Naive thymus-derived CD8-positive, alpha-beta T cell (primary cell): ENCODE results near the gene ICA1. TPM values are rescaled to one million over a fixed set of nuclear protein-coding genes. Genes with fewer than 3 reads are reported as not detected.

Experiments used
- polyA plus RNA-seq, 3 donors: library from polyadenylated mRNA; unstranded; fragments of 300-500 nt; fragmentation: Illumina TruSeq; gene quantifications; one replicate each; pipeline ENCODE4 v1.2.3, GENCODE V29; 2021
- total RNA-seq, 8 experiments: library from RNA in 2 of 8; stranded (reverse) in 2 of 8; gene quantifications; one replicate each; pipeline ENCODE4 v1.2.3 and lab custom pipeline; 2021 to 2026

The ICA1 gene
- total and polyA plus RNA-seq, 5 experiments from 2014 or later, result 0.71 to 1.3 (median 1.1) TPM; not detected in 1

Other genes with a start within 250 kb of the ICA1 start
- gene NXPH1, start 171.4 kb upstream of the ICA1 start, total RNA-seq, result not detected
- not detected for gene NXPH1, start 171.4 kb upstream of the ICA1 start, polyA plus RNA-seq